GM19240 (cell line): ENCODE measurements around the gene SPTLC3.

Experiments used
- DNase-seq: peaks from one replicate; pipeline ENCODE4 v3.0.0; 2011; ENCODE audit warnings: low spot score; ENCODE audit not compliant: insufficient read length

Gene SPTLC3

DNA sequence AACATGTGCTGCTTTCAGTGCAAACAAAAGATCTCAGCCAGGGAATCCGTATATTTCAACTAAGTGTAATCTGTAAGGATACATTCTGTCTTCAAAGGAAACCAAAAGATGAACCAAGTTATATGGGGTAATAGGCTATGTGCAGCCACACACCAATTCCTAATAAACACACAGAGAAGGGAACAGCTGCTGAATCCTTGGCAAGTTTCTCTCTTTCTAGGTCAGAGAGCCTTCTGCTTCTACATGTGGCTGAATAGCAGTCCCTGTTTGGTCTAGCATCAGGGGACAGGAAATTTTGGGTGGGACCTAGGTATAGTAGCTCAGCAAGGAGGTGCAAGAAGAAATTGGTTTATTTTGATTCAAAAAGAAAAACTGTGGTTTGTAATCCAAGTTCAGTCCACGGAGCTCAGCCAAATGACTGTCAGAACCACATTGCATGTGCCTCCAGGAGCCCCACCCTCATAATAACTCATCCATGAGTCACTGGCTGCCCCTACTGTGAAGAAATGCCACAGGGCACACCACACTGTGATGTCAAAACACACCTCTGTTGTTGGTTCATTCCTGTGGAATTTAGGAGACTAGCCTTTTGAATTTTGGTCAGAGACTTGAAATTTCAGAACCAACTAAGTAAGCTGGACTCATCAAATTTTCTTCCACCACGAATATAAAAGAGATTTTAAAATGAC lies 21.1 kb downstream of the SPTLC3 start:
- DNase-seq = no peak

DNA sequence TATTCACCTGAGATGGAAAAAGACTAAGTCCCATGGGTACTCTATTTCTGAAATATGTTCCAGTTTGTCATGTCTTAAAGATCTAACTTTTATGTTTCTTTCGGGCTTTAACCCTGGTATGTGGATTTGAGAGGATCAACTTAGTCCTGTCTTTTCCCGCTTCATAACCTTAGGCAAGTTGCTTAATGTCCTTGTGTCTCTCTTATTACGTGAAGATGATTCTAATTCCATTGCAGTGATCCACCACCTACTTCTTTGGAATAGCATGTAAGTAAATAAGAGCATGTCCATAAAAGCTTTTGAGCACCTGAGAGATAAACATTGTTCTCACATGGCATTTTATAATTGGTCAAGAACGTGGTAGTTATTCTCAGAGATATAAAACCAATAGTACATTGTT lies 23.0 kb downstream of the SPTLC3 start:
- no peak for DNase-seq

DNA sequence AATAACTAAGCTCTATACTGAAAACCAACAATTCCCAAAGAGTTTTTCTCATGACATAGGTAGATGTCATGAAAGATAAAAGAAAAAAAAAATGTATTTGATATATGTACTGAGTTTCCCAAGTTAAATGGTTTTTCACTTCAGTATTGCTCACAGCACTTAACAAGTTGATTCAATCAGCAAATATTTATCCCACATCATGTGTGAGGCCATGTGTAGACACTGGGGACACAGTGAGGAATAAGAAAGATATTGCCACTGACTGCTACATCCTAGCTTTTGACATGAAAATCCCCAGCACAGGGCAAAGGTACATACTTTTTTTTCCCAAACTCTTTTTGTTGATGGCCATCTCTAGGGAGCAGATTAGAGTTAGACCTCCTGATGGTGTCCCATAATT lies 25.3 kb downstream of the SPTLC3 start:
- DNase-seq = no peak

DNA sequence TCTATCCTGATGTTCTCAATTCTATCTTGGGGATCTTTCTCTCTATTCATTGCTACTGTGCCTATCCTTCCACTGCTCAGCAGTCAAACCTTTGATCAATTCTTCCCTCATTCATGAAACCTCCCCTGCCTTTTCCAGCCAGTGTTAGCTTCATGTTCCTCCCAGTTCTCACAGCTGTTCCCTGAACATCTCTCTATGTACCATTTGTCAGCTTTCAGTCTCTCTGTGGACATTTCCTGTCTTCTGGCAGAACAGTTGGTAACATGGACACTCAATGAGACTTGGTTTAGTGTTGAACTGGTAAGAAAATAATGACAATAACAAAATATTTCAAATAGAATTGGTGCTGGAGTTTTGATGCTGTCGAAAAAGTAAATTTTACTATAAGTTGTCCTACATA lies 26.2 kb downstream of the SPTLC3 start:
- DNase-seq = no peak

DNA sequence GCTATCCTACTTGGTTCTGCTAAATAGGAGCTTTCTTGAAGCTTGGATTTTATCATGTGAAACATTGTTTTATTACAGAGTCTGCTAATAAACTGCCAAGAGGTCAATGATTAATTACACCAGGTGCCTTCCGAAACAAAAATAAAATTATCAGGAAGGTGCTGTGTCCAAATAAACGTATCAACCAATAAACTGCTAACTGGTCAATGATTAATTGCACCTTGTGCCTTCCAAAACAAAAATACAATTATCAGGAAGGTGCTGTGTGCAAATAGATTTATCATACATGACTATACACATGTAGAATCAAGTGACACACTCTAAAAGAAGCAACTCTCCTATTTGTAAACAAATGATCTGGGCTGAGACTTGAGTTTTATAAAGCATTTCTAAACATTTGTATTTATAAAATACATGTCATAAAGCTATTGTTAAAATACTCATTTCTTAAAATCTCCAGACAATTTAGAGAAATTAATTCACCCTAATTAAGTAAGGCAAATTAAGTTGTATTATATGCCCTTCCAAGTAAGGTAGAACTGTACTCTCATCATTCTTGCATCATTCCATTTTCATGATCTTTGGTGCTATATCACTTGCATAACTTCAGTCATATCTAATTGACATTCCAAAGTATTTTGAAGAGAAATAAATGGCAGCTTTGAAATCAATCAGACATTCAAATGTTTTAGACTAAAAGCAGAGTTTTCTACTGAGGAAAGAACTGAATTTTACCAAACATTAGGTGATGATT lies 26.8 kb downstream of the SPTLC3 start:
- DNase-seq = no peak

DNA sequence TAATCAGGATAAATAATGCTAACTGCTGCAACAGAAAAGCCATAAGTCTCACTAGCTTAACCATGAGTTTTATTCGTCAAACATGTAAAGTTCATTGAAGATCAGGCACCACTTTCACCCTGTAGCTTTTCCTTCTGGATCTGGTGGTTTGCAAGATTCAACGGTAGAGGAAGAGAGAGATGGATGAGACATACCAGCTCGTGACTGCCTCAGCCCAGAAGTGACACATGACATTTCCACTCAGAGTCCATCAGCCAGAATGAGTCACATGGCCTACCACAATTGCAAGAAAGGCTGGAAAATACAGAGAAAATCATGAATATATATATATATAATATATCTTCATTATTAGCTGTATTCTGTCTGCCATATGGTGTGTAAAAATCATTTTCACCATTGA lies 29.0 kb downstream of the SPTLC3 start:
- no peak for DNase-seq

DNA sequence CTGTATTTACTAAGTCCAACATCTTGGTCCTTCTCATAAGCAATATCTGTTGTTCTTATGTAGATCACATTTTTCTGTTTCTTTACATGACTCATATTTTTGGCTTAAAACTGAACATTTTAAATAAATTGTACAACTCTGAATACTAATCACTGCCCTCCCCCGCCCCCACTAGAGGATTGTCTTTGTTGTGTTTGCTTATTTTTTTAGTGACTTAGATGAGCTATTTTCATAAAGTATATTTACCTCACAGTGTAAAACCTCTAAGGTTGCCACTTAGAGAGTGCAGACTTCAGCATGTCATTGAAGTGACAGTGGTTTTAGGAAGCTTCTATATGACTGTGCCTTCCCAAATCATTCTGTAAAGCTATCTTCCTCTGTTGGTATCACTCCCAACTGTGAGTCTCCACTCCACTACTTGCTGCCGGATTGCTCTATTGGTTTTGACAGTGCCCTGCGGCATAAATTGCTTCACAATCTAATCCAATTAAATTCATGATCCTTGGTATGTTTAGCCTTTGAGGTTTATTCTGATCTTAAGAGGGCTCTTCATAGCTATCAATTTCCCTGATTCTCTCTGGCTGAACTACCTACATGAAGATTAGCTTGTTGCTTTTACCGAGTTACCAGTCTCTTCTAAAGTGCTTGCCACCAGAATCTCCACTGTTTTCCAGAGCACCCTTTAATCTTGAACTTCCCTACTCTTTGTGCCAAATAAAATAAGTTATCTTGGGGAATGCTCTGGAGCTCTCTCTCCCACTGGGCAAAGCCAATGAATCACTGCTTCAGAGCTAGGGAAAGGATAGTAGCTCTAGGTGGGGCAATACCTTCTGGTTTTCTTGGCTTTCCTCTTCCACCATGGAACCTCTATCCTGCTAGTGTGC lies 33.0 kb downstream of the SPTLC3 start:
- DNase-seq = no peak

DNA sequence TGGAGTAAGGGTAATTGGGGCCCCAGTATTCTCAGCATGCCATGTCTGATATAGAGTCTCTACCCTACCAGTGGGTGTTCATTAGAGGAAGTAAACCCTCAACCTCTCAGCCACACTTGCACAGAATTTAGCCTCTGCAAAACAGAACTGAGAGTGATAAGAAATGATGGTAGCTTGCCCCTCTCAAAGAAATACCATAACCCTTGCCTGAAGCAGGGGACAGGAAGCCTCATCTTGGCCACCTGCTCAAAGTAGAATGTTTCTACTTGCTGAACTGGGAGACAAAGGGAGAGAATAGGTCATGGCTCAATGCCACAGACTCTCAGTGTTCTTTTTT lies 33.7 kb downstream of the SPTLC3 start:
- DNase-seq = no peak

DNA sequence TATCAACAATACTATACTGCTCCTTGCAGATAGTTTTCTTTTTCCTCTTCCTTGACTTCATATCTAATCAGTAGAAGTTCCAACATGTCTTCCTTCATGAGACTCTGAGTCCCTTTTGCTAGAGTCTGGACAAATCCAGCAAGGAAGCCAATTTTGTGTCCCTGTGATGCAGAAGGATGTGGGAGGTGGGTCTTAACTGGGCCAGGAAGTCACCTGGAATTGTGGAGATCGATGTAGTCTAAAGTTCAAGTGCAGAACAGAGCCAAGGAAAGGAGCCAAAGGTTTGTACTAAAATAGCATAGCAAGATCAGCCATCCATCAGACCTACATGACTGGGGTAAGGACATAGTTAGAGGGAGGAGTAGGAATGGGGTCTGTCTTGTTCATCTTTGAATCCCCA lies 37.6 kb downstream of the SPTLC3 start:
- DNase-seq = no peak

DNA sequence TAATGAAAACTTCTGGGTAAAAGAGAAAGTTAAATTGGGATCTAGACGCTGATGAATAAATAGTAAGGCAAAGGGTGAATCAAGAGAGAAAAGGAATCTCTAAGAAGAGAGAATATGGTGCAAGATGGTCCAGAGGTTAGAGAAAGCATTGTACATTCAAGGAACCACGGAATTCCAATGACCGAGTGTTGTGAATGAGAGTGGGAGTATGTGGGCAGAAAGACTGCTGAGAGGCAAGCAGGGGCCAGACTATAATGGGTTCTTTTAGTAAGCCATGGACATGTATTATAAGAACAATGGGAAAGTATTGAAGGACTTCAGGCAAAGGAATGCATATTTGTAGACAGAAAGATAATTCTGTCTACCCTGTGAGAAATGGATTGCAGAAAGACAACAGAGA lies 45.2 kb downstream of the SPTLC3 start:
- no peak for DNase-seq

DNA sequence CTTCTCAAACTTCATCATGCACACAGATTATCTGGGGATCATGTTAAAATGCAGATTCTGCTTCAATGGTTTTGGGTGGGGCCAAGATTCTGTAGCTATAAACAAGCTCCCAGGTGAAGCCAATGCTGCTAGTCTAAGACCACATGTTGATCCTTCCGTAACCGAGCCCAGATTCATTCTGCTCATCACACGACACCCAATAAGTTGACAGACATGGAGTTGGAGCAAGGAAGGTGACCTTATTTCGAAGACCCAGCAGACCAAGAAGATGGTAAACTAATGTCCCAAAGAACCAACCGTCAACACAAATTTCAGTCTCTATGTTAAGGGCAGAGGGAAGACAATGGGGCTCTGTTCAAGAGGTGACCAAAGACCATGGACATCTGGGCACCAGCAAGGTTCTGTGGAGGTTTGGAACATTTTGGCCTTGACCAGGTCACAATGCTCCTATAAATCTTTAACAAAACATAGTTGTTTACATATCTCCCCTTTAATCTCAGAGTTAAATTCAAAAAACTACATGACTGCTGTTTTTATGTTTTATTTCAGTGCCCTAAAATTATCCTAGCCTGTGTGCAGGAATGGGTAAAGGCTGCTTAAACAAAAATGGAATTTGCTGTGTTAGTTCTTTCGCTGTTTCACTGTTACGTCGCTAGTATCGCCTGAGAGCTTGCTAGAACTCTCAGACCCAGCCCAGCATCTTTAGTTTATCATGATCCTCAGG lies 50.1 kb downstream of the SPTLC3 start:
- no peak for DNase-seq

DNA sequence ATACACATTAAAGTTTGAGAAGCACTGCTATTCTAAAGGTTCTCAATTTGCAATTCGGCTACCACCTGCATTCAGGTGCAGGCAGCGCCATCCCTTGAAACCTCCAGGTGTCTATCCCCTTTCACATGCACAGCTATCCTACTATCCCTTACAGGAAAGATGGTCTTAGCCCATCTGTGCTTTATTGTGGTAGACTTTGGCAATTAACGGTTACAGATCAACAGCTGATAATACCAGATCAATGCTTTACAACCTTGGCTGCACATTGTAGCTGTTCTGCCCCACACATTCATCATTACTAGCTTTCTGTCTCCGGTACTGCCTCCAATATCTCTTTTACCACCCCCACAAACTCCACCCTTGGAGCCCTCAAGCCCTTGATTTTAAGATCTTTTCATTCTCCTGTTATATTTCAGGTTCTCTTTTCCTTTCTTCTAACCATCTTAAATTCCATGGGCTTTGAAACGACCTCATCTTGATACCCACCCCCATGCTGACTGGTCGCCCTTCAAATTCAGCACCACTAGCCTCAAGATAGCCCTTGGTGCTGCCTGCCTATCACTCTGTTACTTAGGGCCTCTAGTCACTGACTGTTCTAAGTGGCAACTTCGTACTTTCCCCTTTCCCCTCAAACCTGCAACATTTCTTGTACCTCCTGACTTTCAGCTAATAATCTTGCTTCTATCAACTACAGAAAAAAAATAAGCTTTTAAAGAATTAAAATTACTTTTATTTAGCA lies 50.8 kb downstream of the SPTLC3 start:
- no peak for DNase-seq

DNA sequence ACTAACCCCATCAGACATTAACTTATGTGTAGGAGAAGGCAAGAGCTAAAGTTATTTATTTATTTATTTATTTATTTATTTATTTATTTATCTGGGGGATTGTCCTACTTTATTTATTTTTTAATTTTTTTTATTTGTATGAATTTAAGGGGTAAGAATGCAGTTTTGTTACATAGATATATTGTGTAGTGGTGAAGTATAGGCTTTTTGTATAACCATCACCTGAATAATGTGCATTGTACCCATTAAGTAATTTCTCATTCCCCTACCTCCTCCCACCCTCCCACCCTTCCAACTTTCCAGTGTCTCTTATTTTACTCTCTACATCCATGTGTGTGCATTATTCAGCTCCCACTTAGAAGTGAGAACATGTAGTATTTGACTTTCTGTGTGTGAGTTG lies 51.6 kb downstream of the SPTLC3 start:
- no peak for DNase-seq

DNA sequence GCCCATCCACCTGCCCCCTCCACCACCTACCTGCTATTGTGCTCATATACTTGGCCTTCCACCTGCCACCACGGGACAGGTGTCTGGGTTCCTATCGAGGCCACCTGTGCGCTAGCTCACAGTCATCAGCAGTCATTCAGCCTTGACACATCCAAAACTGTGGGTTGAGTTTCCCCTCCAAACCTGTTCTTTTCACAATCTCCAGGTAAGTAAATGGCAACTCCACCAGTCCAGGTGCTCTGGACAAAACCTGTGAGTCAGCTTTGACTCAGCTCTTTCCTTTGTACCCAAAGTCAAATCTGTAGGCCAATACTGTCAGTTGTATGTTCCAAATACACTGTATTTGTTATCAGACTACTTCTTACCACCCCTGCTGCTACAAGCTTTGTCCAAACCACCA lies 52.6 kb downstream of the SPTLC3 start:
- no peak for DNase-seq

DNA sequence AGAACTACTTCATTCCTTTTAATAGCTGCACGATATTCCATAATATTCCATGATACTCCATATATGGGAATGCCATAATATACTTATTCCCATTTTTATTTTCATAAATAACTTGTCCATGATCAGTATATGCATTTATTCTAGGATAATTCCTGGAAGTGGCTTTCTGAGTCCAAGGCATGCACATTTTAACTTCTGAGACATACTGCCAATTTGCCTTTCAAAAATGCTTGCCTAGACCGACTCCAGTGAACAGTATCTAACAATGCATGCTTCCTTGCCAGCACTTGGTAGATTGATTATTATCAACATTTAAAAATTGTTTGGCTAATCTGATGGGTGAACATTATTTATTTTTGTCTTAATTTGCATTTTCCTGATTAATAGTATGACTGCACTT lies 54.0 kb downstream of the SPTLC3 start:
- no peak for DNase-seq

DNA sequence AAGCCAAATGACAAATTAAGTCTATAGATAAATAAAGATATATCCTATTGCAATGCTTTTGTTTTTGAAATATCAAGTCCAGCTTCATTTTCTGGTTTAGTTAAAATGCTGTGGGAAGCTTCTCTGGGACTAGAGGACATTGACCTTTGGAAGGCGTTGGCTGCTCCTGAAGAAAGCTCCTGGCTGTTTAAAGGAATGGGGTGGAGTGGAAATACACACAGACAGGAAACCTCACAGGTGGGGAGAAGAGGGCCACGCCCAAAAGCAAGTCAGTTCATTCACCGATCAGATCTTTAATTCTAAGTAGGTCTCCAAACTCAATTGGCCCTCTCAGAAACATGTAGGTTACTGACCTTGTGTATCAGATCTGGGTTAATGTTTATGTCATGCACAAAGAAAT lies 59.6 kb downstream of the SPTLC3 start:
- DNase-seq = no peak

DNA sequence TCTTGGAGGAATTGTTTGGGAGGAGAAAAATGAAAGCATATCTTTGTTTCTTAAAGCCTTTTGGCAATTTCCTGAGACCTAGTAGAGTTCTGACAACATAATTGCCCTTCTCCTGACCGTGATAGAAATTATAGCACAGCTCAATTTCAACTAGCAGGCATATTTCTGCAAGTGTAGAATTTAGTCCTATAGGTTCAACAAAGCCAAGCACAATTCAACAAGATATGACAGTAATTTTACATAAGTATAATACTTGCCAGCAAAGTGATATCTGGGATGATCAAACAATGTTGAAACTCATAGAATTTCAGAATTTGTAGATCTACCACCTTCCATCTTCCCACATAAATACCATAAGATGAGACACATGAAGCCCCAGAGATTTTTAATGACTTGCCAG lies 73.1 kb downstream of the SPTLC3 start:
- DNase-seq = no peak

DNA sequence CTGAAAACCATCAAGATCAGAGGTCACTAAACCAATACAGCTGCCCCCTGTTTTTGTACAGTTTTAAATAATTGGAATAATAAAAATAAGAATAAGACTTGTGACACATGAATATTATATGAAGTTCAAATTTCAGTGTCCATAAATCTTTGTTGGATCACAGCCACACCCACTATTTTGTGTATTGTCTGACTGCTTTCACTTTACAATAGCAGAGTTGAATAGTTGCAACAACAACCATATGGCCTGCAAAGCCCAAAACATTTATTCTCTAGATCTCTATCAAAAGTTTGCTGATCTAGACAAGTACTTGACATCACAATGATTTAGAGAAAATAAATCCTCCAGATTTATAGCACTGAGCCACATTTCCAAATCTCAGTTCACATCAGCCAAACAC lies 73.6 kb downstream of the SPTLC3 start:
- DNase-seq = no peak

DNA sequence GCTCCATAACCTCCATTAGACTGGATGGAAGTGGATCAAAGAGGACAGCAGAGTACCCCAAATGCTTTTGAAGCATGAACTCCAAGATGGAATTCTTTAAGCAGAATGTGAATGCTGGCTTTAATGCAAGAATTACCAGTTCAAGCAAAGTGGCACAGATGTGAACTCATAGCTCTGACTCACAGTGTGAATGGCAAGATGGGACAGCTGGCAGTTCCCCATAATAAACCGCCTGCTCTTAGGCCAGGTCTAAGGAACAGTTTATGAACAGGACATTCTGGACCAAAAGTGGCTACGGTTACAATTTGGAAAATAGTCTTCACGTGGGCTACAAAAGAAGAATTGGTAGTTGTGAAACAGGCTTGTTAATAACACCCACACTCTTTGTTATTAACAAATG lies 76.5 kb downstream of the SPTLC3 start:
- DNase-seq = no peak

DNA sequence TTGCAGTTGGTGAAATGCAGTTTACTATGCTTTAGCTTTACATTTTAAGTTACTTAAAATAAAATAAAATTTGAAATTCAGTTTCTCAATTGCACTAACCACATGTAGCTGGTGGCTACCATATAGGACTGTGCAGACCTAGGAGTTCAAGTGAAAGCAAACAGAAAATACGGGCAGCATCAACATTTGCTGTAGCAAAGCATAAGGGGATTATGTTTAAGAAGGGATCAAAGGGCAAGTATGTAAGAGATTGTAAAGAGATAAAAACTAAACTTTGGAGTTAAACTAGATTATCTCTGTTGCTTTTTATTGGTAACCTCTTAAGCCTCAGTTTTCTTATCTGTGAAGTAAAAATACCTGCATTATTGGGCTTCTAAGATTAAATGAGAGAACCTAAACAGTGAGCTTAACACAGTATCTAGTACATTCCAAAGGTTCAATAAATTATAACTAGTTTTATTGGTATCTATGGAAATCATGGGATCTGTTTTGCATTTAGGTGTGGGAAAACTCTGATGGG lies 81.2 kb downstream of the SPTLC3 start:
- DNase-seq = no peak

DNA sequence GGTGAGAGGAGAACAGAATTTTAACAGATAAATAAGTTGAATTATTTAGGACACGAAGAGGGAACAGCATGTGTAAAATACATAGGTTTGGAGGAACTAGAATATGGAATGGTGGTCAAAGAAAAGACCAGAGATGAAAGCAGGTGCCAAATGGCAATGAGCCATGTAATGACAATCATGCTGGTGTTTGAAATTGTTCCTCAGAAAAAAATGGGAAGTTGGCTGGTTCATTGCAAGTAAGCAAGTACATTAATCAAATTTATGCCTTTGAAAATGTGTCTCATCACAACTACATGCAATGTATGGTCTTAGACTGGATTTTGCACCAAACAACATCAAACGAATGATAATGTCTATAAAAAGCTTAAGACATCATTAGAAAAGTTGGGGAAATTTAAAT lies 83.3 kb downstream of the SPTLC3 start:
- DNase-seq = no peak
